ENCODE data around the gene PCSK5.

DNA sequence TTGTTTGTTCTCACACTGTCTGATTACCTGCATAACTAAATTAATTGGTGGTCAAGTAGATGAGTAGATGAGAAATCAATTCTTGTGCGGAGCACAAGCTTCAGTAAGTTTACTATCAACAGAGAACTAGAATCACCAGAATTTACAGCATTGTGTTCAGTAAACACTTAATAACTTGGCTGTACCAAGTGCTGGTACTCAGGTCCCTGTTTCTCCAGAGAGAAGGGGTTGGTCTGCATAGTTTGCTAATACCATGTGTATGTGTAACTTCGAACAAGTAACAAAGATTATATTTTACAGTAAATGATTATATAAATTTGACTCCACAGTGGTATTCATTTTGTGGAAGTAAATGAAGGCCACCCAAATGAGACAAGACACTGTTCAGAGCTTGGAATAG, 146.3 kb downstream of the PCSK5 start:
- TF ChIP-seq POLR2A (IDR thresholded peaks at IDR 0.05; ENCODE audit: low read length) (no peak), GATA1 (IDR thresholded peaks at IDR 0.05; ENCODE audit: low read depth, low read length) (no peak)
